GM12865 (cell line): Measurements from ENCODE around the gene SSR1.

Experiments
- DNase-seq: peaks from one replicate; pipeline ENCODE4 v3.0.0; 2010; ENCODE audit warnings: low read depth
- H3K4me3 ChIP-seq: 2 replicates; pipeline ENCODE4 v1.5.1; 2011; ENCODE audit warnings: mild to moderate bottlenecking, low read depth, low read length, control low read depth
- TF ChIP-seq, protein P1 (sequence below): IDR thresholded peaks from 2 replicates; pipeline ENCODE4 v1.5.1; 2011; ENCODE audit warnings: low read length, control low read depth, low read depth, inconsistent platforms; ENCODE audit not compliant: insufficient read depth; ENCODE audit errors: missing control alignments

The SSR1 gene

DNA sequence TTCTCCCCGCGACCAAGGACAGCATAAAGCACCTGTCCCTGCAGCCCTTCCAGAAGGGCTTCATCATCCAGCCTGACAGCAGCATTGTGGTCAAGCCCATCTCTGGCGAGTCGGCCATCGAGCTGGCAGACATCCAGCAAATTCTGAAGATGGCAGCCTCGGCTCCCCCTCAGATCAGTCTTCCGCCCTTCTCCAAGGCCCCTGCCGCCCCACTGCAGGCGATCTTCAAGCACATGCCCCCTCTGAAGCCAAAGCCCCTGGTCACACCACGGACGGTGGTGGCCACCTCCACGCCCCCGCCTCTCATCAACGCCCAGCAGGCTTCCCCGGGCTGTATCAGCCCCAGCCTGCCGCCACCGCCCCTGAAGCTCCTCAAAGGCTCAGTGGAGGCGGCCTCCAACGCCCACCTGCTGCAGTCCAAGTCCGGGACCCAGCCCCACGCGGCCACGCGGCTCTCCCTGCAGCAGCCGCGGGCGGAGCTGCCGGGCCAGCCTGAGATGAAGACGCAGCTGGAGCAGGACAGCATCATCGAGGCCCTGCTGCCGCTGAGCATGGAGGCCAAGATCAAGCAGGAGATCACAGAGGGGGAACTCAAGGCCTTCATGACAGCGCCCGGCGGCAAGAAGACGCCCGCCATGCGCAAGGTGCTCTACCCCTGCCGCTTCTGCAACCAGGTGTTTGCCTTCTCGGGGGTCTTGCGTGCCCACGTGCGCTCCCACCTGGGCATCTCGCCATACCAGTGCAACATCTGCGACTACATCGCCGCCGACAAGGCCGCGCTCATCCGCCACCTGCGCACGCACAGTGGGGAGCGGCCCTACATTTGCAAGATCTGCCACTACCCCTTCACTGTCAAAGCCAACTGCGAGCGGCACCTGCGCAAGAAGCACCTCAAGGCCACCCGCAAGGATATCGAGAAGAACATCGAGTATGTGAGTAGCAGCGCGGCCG lies 83.3 kb downstream of the SSR1 start:
- TF ChIP-seq, protein P1, sequence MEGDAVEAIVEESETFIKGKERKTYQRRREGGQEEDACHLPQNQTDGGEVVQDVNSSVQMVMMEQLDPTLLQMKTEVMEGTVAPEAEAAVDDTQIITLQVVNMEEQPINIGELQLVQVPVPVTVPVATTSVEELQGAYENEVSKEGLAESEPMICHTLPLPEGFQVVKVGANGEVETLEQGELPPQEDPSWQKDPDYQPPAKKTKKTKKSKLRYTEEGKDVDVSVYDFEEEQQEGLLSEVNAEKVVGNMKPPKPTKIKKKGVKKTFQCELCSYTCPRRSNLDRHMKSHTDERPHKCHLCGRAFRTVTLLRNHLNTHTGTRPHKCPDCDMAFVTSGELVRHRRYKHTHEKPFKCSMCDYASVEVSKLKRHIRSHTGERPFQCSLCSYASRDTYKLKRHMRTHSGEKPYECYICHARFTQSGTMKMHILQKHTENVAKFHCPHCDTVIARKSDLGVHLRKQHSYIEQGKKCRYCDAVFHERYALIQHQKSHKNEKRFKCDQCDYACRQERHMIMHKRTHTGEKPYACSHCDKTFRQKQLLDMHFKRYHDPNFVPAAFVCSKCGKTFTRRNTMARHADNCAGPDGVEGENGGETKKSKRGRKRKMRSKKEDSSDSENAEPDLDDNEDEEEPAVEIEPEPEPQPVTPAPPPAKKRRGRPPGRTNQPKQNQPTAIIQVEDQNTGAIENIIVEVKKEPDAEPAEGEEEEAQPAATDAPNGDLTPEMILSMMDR, result no peak
- no peak overlapping the region for H3K4me3 ChIP-seq
- DNase-seq, result no peak

DNA sequence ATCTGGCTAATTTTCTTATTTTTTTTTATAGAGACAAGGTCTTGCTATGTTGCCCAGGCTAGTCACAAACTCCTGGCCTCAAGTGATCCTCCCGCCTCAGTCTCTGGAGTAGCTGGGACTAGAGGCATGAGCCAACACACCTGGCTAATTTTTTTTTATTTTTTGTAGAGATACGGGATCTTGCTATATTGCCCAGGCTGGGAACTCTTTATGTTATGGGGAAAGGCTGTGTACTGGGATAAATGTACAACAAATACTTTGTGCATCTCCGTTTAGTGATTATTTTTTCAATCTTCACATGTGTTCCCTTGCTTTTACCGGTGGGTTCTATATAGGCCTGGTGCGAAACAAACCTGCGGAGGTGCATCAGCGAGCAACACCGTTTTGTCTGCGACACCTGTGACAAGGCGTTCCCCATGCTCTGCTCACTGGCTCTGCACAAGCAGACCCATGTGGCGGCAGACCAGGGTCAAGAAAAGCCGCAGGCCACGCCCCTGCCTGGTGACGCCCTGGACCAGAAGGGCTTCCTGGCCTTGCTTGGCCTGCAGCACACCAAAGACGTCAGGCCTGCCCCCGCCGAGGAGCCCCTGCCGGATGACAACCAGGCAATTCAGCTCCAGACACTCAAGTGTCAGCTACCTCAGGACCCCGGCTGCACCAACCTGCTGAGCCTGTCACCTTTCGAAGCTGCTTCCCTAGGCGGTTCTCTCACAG lies 84.2 kb downstream of the SSR1 start:
- no peak for DNase-seq
- no peak overlapping the region for H3K4me3 ChIP-seq
- TF ChIP-seq, protein P1, result no peak

DNA sequence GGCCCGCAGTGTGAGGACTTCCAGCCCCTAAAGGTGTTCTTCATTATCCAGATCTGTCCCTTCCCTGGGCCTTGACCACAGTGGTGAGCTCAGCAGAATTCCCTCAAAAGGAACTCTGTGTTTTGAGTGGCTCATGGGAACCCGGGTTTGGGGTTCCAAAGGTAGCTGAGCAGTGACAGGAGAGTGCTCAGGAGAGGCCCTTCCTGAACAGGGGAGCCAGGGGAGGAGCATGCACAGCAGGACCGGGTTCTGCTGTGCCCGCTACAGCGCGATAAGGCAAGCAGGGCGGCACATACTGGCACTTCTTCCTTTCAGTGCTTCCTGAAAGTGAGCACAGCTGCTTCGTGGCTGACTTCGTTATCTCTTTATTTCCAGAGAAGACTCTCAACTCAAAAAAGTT lies 88.3 kb downstream of the SSR1 start:
- H3K4me3 ChIP-seq, result no peak overlapping the region
- DNase-seq, result no peak
- TF ChIP-seq, protein P1, result no peak

DNA sequence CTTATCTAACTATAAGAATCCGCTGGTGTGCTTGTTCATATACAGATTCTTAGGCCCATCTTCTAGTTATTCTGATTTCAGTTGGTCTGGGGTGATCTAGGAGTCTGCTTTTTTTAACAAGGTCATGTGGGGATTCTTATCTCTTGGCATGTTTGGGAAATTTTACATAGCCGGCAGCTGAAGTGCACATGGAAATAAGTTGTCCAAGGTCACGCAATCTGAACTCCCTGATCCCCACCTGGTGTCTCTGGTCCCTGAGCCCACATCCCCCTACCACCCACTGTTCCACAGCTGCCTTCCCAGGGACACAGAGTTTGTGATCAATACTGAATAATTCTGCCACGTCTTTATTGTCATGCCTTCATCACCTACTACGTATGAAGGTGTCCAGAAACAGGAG lies 90.8 kb downstream of the SSR1 start:
- TF ChIP-seq, protein P1, result no peak
- no peak overlapping the region for H3K4me3 ChIP-seq
- no peak for DNase-seq

DNA sequence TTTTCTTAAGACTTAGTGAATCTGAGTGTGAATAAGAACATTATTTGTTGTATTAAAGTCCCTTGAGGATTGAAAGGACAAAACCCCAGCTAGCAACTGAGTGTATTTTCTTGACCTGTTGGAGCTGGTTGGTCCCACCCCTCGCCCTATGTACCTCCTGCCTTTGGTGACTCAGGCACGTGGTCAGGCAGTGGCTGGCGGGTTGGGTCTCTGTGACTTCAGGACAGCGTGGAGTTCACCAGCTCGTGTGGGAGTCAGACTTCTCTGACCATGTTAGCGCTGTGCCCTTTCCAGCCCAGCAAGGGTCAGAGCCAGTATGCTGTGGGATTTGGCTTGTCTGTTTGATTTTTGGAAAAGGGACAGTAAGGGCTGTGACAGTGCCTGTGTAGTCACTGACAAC lies 93.7 kb downstream of the SSR1 start:
- no peak overlapping the region for H3K4me3 ChIP-seq
- TF ChIP-seq, protein P1, result no peak
- DNase-seq, result no peak

DNA sequence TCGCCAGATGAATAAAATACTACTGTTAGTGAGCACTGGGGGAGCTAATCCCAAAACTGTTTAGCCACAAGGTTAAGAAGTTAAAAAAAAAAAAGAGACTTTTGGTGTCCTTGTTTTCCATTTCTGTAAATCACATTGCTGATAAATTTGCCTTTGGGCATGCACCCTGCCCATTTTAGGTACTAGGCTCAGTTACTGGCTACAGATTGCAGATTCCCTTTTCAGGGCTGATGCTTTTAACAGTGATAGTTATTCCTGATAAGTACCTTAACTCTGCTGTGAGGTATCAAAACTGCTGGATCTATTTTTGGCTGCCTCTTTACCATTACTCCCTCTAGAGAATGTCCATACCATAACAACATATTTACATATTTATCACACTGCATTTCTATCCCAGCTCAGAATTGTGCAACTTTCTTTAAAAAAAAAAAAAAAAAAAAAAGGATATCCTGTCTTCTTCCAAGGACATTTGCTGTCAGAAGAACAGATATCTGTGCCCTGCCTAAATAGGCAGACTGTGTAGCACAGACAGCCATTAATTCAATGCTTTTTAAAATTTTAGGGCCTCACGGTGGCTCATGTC lies 94.5 kb downstream of the SSR1 start:
- no peak for DNase-seq
- TF ChIP-seq, protein P1, result no peak

More for the DNA sequence above, 94.5 kb downstream of the SSR1 start:
- H3K4me3 ChIP-seq, result no peak overlapping the region
